GM18511 (cell line): ENCODE data around the gene VWDE.

Experiments
- ATAC-seq: cut with Tn5 transposase; IDR thresholded peaks from one replicate; pipeline ENCODE4 v1.9.1; 2021; ENCODE audit warnings: mild to moderate bottlenecking, moderate library complexity; ENCODE audit not compliant: unreplicated experiment

The VWDE gene

GRCh38 chr7:12294701-12295100, 109.0 kb downstream of the VWDE start:
- peak; percentile 70 for ATAC-seq

- ATAC-seq = no peak
Measured at GRCh38 chr7:12291870-12292269, 111.8 kb downstream of the VWDE start.

- no peak for ATAC-seq
Measured at GRCh38 chr7:12290761-12291160, 112.9 kb downstream of the VWDE start.

- ATAC-seq = no peak
Measured at GRCh38 chr7:12289996-12290395, 113.7 kb downstream of the VWDE start.

- no peak for ATAC-seq
Measured at GRCh38 chr7:12287901-12288300, 115.8 kb downstream of the VWDE start.

GRCh38 chr7:12281038-12281437, 122.6 kb downstream of the VWDE start:
- ATAC-seq = no peak
